Urinary bladder (tissue), 4 donors: ENCODE results near the gene ALOXE3. TPM values are rescaled to one million over a fixed set of nuclear protein-coding genes. Genes with fewer than 3 reads are reported as not detected.

Experiments
- DNase-seq: peaks from one replicate; pipeline ENCODE4 v3.0.0-alpha.2; 2015; ENCODE audit errors: extremely low spot score
- H3K27ac ChIP-seq: one replicate; pipeline ENCODE4 v1.5.1; 2013; ENCODE audit warnings: low read depth, mild to moderate bottlenecking, moderate library complexity
- H3K36me3 ChIP-seq: one replicate; pipeline ENCODE4 v1.6.1; 2013; ENCODE audit warnings: mild to moderate bottlenecking, moderate library complexity; ENCODE audit not compliant: insufficient read depth
- H3K4me1 ChIP-seq: one replicate; pipeline ENCODE4 v1.6.1; 2013; ENCODE audit warnings: mild to moderate bottlenecking, moderate library complexity; ENCODE audit not compliant: insufficient read depth
- H3K4me3 ChIP-seq: one replicate; pipeline ENCODE4 v1.5.1; 2013; ENCODE audit warnings: low read depth, low read length
- WGBS: extraction: QIAGEN DNeasy Blood & Tissue Kit; methylation state at CpG from one replicate; pipeline ENCODE4 v1.1.7; 2013; 5-methylcytosine and 5-hydroxymethylcytosine counted together
- polyA plus RNA-seq: library from polyadenylated mRNA; stranded (reverse); fragments of 200-250 nt; gene quantifications from one replicate; pipeline ENCODE4 v1.2.3, GENCODE V29; 2013
- total RNA-seq: library from RNA; depleted of rRNA; stranded (reverse); fragments of >200 nt; gene quantifications from one replicate; pipeline ENCODE4 v1.2.3, GENCODE V29; 2014
- donor health status: healthy with polysubstance abuse.
- donor health status: healthy.

ALOXE3 gene
- total and polyA plus RNA-seq, 2 donors: not detected

GRCh38 chr17:8142158-8142886 lies 24.0 kb upstream of the ALOXE3 start:
- H3K36me3 ChIP-seq: peaks cover 18% of the 10 kb centered on the region

GRCh38 chr17:8141741-8142140 lies 23.4 kb upstream of the ALOXE3 start:
- 92% methylated on average over 11 of the region's 11 CpGs for WGBS
- Histone ChIP-seq H3K27ac (no peak overlapping the region), H3K4me3 (no peak overlapping the region), H3K4me1 (no peaks in the 10 kb centered on the region), H3K36me3 (peaks cover 18% of the 10 kb centered on the region)
- no peak for DNase-seq

More at GRCh38 chr17:8142158-8142886, 24.0 kb upstream of the ALOXE3 start:
- H3K27ac ChIP-seq: no peak overlapping the region
- no peak for DNase-seq
- H3K4me1 ChIP-seq: no peaks in the 10 kb centered on the region
- H3K4me3 ChIP-seq: no peak overlapping the region
- WGBS: 86% methylated on average over 23 of the region's 23 CpGs

- no peak overlapping the region for H3K27ac ChIP-seq
- H3K4me3 ChIP-seq: no peak overlapping the region
- H3K36me3 ChIP-seq: peaks cover 13% of the 10 kb centered on the region
- WGBS: 93% methylated on average over 7 of the region's 7 CpGs
- H3K4me1 ChIP-seq: no peaks in the 10 kb centered on the region
- DNase-seq: no peak
These were observed 22.7 kb upstream of the ALOXE3 start for GRCh38 chr17:8141045-8141444.

- Histone ChIP-seq H3K4me1 (no peaks in the 10 kb centered on the region), H3K4me3 (no peak overlapping the region), H3K36me3 (peaks cover 9% of the 10 kb centered on the region), H3K27ac (no peak overlapping the region)
- DNase-seq: no peak
- 76% methylated on average over 18 of the region's 18 CpGs for WGBS
These were observed 22.0 kb upstream of the ALOXE3 start for GRCh38 chr17:8140065-8141029.

GRCh38 chr17:8138672-8139371 lies 20.5 kb upstream of the ALOXE3 start:
- peak overlapping the region; percentile 14 for H3K27ac ChIP-seq
- no peaks in the 10 kb centered on the region for H3K4me1 ChIP-seq
- peak; percentile 99 for DNase-seq
- H3K4me3 ChIP-seq: no peak overlapping the region
- WGBS: under 1% methylated on average over 46 of the region's 46 CpGs
- H3K36me3 ChIP-seq: peaks cover 7% of the 10 kb centered on the region

GRCh38 chr17:8138374-8138671 lies 20.0 kb upstream of the ALOXE3 start:
- DNase-seq: no peak
- no peak overlapping the region for H3K4me3 ChIP-seq
- H3K4me1 ChIP-seq: no peaks in the 10 kb centered on the region
- WGBS: 1% methylated on average over 7 of the region's 7 CpGs
- H3K36me3 ChIP-seq: peaks cover 3% of the 10 kb centered on the region
- no peak overlapping the region for H3K27ac ChIP-seq

- H3K4me1 ChIP-seq: no peaks in the 10 kb centered on the region
- no peak for DNase-seq
- no peak overlapping the region for H3K4me3 ChIP-seq
These were observed 19.5 kb upstream of the ALOXE3 start for GRCh38 chr17:8137645-8138373.

GRCh38 chr17:8133941-8134340 lies 15.6 kb upstream of the ALOXE3 start:
- Histone ChIP-seq H3K4me3 (no peak overlapping the region), H3K27ac (no peak overlapping the region), H3K4me1 (no peaks in the 10 kb centered on the region), H3K36me3 (no peaks in the 10 kb centered on the region)
- WGBS: 80% methylated on average over 4 of the region's 4 CpGs
- DNase-seq: no peak

More at GRCh38 chr17:8137645-8138373, 19.5 kb upstream of the ALOXE3 start:
- no peak overlapping the region for H3K27ac ChIP-seq
- peaks cover 3% of the 10 kb centered on the region for H3K36me3 ChIP-seq
- WGBS: 22% methylated on average over 21 of the region's 21 CpGs

- no peak overlapping the region for H3K4me3 ChIP-seq
- no peak for DNase-seq
- 60% methylated on average over 12 of the region's 12 CpGs for WGBS
- H3K36me3 ChIP-seq: no peaks in the 10 kb centered on the region
- H3K27ac ChIP-seq: no peak overlapping the region
- no peaks in the 10 kb centered on the region for H3K4me1 ChIP-seq
These were observed 15.1 kb upstream of the ALOXE3 start for GRCh38 chr17:8133399-8133798.

- Histone ChIP-seq H3K27ac (no peak overlapping the region), H3K4me1 (no peaks in the 10 kb centered on the region), H3K4me3 (no peak overlapping the region), H3K36me3 (no peaks in the 10 kb centered on the region)
- no peak for DNase-seq
- WGBS: 73% methylated on average over 3 of the region's 3 CpGs
These were observed 13.6 kb upstream of the ALOXE3 start for GRCh38 chr17:8131844-8132441.

GRCh38 chr17:8128125-8128784 lies 9.9 kb upstream of the ALOXE3 start:
- no peaks in the 10 kb centered on the region for H3K36me3 ChIP-seq
- H3K4me1 ChIP-seq: peaks cover 3% of the 10 kb centered on the region
- no peak for DNase-seq
- WGBS: 83% methylated on average over 14 of the region's 14 CpGs
- H3K27ac ChIP-seq: no peak overlapping the region
- H3K4me3 ChIP-seq: no peak overlapping the region

- Histone ChIP-seq H3K36me3 (no peaks in the 10 kb centered on the region), H3K27ac (no peak overlapping the region), H3K4me3 (peak overlapping the region; percentile 58), H3K4me1 (peaks cover 3% of the 10 kb centered on the region)
- DNase-seq: no peak
- under 1% methylated on average over 45 of the region's 45 CpGs for WGBS
These were observed 8.3 kb upstream of the ALOXE3 start for GRCh38 chr17:8126491-8127066.
